Measurements from ENCODE around the gene ACAA1. TPM values are rescaled to one million over a fixed set of nuclear protein-coding genes. Genes with fewer than 3 reads are reported as not detected.

The ACAA1 gene
- total and polyA plus RNA-seq, 9 of the 15 experiments (the other 6 are each of a cell fraction or from before 2014, with no cell fraction given), result 4.0 to 88.9 (median 57.2) TPM

DNA sequence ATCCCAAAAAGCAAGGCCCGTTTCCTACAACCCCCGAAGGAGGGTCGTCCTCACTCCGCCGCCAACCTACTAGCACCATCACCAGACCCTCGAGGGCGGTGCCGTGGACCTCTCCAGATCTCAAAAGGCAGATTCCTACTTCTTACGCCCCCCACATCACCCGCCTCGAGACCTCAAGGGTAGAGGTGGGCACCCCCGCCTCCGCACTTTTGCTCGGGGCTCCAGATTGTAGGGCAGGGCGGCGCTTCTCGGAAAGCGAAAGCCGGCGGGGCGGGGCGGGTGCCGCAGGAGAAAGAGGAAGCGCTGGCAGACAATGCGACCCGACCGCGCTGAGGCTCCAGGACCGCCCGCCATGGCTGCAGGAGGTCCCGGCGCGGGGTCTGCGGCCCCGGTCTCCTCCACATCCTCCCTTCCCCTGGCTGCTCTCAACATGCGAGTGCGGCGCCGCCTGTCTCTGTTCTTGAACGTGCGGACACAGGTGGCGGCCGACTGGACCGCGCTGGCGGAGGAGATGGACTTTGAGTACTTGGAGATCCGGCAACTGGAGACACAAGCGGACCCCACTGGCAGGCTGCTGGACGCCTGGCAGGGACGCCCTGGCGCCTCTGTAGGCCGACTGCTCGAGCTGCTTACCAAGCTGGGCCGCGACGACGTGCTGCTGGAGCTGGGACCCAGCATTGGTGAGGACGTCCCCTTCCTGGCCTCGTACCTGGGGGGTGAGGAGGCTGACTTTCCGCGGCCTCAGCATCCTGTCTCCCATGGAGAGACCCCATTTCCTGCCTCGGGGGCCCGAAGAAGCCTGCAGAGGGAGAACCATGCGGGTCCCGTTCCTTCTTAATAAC is 1.6 kb upstream of the ACAA1 start, which contains the start of gene MYD88 (continued):
- TF ChIP-seq ZNF639 (CRISPR knock-in tag; conservative IDR thresholded peaks at IDR 0.05 in 1 of 2, IDR thresholded peaks at IDR 0.05 in 1 of 2) (0 out of 4 replicates have a peak, but pooled peaks of 1 of the 2 experiments have one; percentile 28), RAD51 (IDR thresholded peaks at IDR 0.05; ENCODE audit: borderline replicate concordance, low read depth) (no peak), HMGN3 (IDR thresholded peaks at IDR 0.05; ENCODE audit: borderline replicate concordance, extremely low read depth, insufficient read length, low read depth, low read length) (peak; percentile 75), RNF2 (IDR thresholded peaks at IDR 0.05) (no peak), FOXK1 (CRISPR knock-in tag; IDR thresholded peaks at IDR 0.05; ENCODE audit: borderline replicate concordance) (no peak), FOXJ3 (CRISPR knock-in tag; IDR thresholded peaks at IDR 0.05) (no peak), ZNF3 (CRISPR knock-in tag; IDR thresholded peaks at IDR 0.05) (no peak), ZFP1 (CRISPR knock-in tag; IDR thresholded peaks at IDR 0.05) (no peak), THAP12 (CRISPR knock-in tag; IDR thresholded peaks at IDR 0.05) (peak; percentile 61), NFXL1 (CRISPR knock-in tag; IDR thresholded peaks at IDR 0.05) (no peak), ZC3H11A (IDR thresholded peaks at IDR 0.05; ENCODE audit: low read depth, low read length) (no peak)
- TF ChIP-seq, protein P1, sequence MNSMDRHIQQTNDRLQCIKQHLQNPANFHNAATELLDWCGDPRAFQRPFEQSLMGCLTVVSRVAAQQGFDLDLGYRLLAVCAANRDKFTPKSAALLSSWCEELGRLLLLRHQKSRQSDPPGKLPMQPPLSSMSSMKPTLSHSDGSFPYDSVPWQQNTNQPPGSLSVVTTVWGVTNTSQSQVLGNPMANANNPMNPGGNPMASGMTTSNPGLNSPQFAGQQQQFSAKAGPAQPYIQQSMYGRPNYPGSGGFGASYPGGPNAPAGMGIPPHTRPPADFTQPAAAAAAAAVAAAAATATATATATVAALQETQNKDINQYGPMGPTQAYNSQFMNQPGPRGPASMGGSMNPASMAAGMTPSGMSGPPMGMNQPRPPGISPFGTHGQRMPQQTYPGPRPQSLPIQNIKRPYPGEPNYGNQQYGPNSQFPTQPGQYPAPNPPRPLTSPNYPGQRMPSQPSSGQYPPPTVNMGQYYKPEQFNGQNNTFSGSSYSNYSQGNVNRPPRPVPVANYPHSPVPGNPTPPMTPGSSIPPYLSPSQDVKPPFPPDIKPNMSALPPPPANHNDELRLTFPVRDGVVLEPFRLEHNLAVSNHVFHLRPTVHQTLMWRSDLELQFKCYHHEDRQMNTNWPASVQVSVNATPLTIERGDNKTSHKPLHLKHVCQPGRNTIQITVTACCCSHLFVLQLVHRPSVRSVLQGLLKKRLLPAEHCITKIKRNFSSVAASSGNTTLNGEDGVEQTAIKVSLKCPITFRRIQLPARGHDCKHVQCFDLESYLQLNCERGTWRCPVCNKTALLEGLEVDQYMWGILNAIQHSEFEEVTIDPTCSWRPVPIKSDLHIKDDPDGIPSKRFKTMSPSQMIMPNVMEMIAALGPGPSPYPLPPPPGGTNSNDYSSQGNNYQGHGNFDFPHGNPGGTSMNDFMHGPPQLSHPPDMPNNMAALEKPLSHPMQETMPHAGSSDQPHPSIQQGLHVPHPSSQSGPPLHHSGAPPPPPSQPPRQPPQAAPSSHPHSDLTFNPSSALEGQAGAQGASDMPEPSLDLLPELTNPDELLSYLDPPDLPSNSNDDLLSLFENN (IDR thresholded peaks at IDR 0.05; ENCODE audit: low read depth in 2 of 2, low read length in 2 of 2), result no peak
- TF ChIP-seq, protein P2, sequence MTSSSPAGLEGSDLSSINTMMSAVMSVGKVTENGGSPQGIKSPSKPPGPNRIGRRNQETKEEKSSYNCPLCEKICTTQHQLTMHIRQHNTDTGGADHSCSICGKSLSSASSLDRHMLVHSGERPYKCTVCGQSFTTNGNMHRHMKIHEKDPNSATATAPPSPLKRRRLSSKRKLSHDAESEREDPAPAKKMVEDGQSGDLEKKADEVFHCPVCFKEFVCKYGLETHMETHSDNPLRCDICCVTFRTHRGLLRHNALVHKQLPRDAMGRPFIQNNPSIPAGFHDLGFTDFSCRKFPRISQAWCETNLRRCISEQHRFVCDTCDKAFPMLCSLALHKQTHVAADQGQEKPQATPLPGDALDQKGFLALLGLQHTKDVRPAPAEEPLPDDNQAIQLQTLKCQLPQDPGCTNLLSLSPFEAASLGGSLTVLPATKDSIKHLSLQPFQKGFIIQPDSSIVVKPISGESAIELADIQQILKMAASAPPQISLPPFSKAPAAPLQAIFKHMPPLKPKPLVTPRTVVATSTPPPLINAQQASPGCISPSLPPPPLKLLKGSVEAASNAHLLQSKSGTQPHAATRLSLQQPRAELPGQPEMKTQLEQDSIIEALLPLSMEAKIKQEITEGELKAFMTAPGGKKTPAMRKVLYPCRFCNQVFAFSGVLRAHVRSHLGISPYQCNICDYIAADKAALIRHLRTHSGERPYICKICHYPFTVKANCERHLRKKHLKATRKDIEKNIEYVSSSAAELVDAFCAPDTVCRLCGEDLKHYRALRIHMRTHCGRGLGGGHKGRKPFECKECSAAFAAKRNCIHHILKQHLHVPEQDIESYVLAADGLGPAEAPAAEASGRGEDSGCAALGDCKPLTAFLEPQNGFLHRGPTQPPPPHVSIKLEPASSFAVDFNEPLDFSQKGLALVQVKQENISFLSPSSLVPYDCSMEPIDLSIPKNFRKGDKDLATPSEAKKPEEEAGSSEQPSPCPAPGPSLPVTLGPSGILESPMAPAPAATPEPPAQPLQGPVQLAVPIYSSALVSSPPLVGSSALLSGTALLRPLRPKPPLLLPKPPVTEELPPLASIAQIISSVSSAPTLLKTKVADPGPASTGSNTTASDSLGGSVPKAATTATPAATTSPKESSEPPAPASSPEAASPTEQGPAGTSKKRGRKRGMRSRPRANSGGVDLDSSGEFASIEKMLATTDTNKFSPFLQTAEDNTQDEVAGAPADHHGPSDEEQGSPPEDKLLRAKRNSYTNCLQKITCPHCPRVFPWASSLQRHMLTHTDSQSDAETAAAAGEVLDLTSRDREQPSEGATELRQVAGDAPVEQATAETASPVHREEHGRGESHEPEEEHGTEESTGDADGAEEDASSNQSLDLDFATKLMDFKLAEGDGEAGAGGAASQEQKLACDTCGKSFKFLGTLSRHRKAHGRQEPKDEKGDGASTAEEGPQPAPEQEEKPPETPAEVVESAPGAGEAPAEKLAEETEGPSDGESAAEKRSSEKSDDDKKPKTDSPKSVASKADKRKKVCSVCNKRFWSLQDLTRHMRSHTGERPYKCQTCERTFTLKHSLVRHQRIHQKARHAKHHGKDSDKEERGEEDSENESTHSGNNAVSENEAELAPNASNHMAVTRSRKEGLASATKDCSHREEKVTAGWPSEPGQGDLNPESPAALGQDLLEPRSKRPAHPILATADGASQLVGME (CRISPR knock-in tag; IDR thresholded peaks at IDR 0.05), result no peak

Measured in K562 (cell line).